Kasumi-1 (cell line): ENCODE results near the gene GDPD4.

ENCODE experiments used
- DNase-seq, 2 experiments: peaks; one replicate each; lab custom pipeline; 2025; lab: John Stamatoyannopoulos, UW

The GDPD4 gene

GRCh38 chr11:77190331-77191075, 111.0 kb downstream of the GDPD4 start:
- no peak for DNase-seq

GRCh38 chr11:77189588-77190210, 111.8 kb downstream of the GDPD4 start:
- no peak for DNase-seq

- DNase-seq = no peak
Measured at GRCh38 chr11:77188633-77189491, 112.6 kb downstream of the GDPD4 start.

GRCh38 chr11:77187776-77188632, 113.5 kb downstream of the GDPD4 start:
- peak; percentile 83 to 91 for DNase-seq

- no peak for DNase-seq
Measured at GRCh38 chr11:77187111-77187750, 114.3 kb downstream of the GDPD4 start.

- no peak for DNase-seq
Measured at GRCh38 chr11:77186302-77186701, 115.2 kb downstream of the GDPD4 start.

GRCh38 chr11:77184136-77184860, 117.2 kb downstream of the GDPD4 start:
- DNase-seq = no peak

- no peak for DNase-seq
Measured at GRCh38 chr11:77183431-77183984, 118.0 kb downstream of the GDPD4 start.

GRCh38 chr11:77182542-77183430, 118.7 kb downstream of the GDPD4 start:
- DNase-seq = no peak

GRCh38 chr11:77181799-77182541, 119.5 kb downstream of the GDPD4 start:
- no peak for DNase-seq

- no peak for DNase-seq
Measured at GRCh38 chr11:77181226-77181625, 120.3 kb downstream of the GDPD4 start.

- no peak for DNase-seq
Measured at GRCh38 chr11:77180346-77180745, 121.1 kb downstream of the GDPD4 start.

- no peak for DNase-seq
Measured at GRCh38 chr11:77179681-77180080, 121.8 kb downstream of the GDPD4 start.

- no peak for DNase-seq
Measured at GRCh38 chr11:77179048-77179447, 122.4 kb downstream of the GDPD4 start.

- no peak for DNase-seq
Measured at GRCh38 chr11:77178150-77178549, 123.3 kb downstream of the GDPD4 start.

- DNase-seq = no peak
Measured at GRCh38 chr11:77176996-77177395, 124.5 kb downstream of the GDPD4 start.

GRCh38 chr11:77175869-77176539, 125.5 kb downstream of the GDPD4 start:
- peak; percentile 89 to 92 for DNase-seq
